GM19328 (cell line): Measurements from ENCODE around the gene CCT6A.
"Not testable (repeated sequence)": the region's sequence is repeated elsewhere in the genome, so short reads cannot be mapped to it uniquely, and the experiment has no call there.

ENCODE experiments used
- ATAC-seq: cut with Tn5 transposase; IDR thresholded peaks from one replicate; pipeline ENCODE4 v1.9.1; 2021; ENCODE audit warnings: mild to moderate bottlenecking, moderate library complexity; ENCODE audit not compliant: unreplicated experiment

CCT6A gene

DNA sequence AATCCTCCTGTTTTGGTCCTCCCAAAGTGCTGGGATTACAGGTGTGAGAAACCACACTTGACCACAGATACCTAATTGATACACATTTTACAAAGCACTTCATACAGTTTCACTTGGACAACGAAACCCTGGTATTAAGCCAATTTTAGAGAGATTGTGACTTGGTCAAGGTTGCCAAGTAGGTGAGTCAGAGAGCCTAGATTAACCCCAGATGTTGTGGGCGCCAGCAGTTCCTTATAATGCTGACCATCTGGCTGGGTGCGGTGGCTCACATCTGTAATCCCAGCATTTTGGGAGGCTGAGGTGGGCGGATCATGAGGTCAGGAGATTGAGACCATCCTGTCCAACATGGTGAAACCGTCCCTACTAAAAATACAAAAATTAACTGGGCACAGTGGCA, 46.1 kb downstream of the CCT6A start:
- ATAC-seq = no peak

DNA sequence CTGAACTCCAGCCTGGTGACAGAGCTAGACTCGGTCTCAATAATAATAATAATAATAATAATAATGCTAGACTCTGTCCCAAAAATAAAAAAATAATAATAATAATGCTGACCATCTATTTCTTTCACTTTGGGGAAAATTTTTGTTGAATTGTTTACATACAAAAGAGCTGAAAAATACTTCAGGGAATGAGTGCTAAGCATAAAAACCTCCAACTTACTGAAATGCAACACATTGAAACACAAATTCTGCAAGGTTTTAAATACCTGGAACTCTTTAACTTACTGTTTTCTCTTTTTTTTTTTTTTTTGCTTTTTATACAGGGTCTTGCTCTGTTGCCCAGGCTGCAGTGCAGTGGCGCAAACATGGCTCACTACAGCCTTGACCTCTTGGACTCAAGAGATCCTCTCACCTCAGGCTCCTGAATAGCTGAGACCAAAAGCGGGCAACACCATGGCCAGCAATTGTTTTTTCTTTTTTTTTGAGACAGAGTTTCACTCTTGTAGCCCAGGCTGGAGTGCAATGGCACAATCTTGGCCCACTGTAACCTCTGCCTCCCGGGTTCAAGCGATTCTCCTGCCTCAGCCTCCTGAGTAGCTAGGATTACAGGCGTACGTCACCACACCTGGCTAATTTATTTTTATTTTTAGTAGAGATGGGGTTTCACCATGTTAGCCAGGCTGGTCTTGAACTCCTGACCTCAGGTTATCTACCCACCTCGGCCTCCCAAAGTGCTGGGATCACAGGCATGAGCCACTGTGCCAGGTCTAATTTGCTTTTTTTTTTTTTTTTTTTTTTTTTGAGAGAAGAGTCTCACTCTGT, 46.8 kb downstream of the CCT6A start:
- not testable (repeated sequence) for ATAC-seq

DNA sequence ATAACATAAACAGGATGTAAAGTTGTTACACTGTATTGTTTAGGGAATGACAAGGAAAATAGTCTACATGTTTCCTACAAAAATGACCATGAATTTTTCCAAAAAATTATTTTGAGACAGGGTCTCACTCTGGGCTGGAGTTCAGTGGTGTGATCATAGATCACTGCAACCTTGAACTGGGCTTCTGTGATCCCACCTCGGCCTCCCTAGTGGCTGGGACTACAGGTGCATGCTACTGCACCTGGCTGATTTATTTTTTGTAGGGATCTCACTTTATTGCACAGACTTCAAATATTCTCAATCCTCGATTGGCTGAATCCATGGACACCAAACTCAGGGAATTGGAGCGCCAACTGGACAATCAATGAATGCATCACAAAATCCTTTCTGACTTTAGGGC, 48.1 kb downstream of the CCT6A start:
- no peak for ATAC-seq

DNA sequence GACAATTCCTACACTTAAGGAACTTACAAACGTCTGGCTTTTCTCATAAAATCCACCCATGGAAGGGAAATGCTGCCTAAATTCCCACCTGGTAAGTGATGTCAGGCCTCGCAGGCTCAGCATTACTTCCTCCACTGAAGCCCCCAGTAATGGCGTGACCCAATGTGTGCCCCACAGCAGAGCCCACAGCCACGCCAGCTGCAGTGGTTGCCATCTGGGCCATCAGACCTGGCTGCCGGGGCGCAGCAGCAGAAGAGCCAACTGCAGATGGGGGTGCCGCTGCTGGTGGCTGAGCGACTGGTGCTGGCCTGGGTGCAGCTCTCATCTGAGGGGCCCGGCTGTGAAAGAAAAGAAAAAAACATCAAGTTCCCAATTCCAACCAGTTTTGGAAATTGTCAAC, 52.6 kb downstream of the CCT6A start:
- not testable (repeated sequence) for ATAC-seq

DNA sequence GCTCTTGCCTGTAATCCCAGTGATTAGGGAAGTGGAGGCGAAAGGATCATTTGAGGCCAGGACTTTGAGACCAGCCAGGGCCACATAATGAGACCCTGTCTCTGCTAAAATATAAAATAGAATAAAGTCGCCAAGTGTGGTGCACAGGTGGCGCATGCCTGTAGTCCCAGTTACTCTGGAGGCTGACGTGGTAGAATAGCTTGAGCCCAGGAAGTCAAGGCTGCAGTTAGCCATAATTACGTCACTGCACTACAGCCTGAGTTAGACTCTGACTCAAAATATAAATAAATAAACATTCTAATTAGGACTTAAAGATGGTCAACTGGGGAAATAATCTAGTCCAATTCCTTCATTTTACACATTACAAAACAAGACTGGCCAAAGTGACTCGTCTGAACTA, 53.9 kb downstream of the CCT6A start:
- no peak for ATAC-seq

DNA sequence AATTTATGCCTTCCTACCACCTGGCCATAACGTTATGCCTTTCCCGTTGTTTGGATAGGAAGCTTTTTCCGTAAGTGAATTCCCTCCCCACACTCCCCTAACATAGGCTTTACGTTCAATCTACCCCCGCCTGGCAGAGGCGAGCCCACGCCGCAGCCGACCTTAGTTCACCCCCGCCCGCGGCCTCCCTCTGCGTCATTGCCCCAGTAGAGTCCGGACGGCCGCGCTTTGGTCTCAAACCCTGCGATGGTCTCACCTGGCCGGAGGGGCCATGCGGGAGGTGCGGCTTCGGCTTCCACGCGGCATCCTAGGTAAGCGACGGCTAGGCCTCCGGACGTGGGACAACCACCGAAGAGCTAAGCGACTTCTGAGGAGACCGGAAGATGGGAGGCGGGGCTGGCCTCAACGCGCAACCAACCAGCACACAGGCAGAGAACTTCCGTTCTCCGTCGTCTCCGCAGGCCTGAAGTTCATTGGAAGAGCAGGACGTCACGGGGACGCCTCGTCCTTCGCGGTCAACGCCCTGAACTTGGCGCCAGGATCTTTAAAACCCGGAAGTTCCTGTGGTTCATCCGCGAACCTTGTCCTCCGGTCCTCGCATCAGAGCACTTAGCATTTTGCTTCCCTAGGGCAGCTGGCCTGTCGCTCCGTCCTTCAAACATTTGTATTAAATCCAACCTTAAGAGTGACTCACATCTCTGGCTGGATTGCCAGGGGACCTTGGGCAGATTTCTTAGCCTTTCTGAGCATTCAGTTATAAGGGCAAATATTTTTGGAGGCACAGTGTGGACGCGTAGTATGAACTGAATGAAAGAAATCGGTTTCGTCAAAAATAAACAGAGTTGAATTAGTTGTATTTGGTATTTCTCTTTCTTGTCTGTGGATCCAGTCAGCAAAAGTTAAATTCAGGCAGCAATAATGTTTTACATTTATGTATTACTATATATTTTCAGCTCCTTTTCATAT, 54.8 kb downstream of the CCT6A start, which contains the start of gene CHCHD2:
CHCHD2 (minus strand) TSS at position 369 of the 966 bp plus-strand sequence; CDS start at position 306, 63 bp downstream.
- ATAC-seq = peak; percentile 99

DNA sequence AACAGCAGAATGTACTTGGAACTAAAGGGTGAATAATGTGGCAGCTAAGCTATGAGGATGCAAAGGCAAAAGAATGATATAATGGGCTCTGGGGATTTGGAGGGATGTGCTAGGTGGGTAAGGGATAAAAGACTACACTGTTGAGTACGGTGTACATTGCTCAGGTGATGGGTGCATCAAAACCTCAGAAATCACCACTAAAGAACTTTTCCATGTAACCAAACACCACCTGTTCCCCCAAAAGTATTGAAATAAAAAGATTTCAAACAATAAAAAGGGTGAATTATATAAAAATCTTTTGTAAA, 56.3 kb downstream of the CCT6A start:
- no peak for ATAC-seq

DNA sequence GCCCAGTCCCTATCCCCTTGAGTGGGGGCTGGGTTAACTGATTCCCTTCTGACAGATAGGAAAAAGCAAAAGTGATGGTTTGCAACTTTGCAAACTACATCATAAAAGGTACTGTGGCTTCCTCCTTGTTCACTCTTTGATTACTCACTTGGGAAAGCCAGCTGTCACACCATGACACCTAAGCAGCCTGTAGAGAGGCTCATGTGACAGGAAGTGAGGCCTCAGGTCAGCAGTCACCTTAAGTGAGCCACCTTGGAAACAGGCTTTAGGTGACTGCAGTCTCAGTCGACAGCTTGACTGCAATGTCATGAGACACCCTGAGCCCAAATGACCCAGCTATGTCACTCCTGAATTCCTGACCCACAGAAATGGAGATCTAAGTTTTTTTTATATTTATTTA, 59.0 kb downstream of the CCT6A start:
- no peak for ATAC-seq

DNA sequence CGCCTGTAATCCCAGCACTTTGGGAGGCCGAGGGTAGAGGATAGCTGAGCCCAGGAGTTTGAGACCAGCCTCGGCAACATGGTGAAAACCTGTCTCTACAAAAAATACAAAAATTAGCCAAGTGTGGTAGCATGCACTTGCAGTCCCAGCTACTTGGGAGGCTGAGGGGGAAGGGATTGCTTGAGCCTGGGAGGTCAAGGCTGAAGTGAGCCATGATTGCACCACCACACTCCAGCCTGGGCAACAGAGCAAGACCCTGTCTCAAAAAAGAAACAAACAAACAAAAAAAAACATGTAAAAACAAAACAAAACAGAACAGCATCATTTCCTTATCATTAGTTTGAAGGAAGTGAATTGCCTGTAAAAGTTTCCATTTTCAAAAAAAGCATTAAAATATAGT, 60.7 kb downstream of the CCT6A start:
- not testable (repeated sequence) for ATAC-seq
